ENCODE data around the gene CCDC87.

CCDC87 gene

GRCh38 chr11:66580803-66581202, 12.1 kb downstream of the CCDC87 start:
- DNase-seq (ENCODE audit: low read depth): no peak

GRCh38 chr11:66579017-66579606, 13.8 kb downstream of the CCDC87 start:
- DNase-seq (ENCODE audit: low read depth): peak; percentile 41

DNA sequence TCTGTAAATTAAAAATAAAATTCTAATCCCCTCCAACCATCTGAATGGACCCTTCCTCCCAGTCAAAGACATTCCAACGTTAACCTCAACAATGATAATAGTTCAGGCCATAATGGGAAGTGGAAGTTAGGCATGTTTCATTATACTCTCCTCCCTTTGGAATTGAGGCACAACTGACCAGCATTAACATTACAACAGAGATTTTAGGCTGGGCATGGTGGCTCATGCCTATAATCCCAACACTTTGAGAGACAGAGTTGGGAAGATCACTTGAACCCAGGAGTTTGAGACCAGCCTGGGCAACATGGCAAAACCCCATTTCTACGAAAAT, 22.0 kb downstream of the CCDC87 start:
- DNase-seq (ENCODE audit: low read depth): no peak

- no peak for DNase-seq (ENCODE audit: low read depth)
Observed at GRCh38 chr11:66570079-66570849, 22.6 kb downstream of the CCDC87 start.

- DNase-seq (ENCODE audit: low read depth): no peak
Observed at GRCh38 chr11:66569076-66569475, 23.8 kb downstream of the CCDC87 start.

GRCh38 chr11:66568124-66568916, 24.5 kb downstream of the CCDC87 start, which contains the start of gene CTSF:
Gene CTSF (minus strand): TSS chr11:66568606. CDS start chr11:66568486, 120 bp downstream.
- DNase-seq (ENCODE audit: low read depth): peak; percentile 46

DNA sequence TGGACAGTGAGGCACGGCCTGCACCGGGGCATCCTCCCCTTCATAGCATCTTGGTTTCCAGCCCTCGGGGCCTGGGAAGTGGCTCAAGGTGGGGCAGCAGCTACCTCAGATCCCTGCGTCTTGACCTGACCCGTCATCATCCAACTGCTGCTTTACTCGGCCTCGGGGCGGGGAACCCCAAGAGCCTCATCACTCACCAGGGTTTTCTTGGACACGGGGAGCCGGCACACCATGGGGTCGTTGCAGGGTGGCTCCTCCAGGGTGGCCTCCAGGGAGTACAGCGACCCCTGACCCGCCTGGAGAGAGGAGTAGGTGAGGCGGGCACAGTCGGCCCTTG, 25.1 kb downstream of the CCDC87 start:
- no peak for DNase-seq (ENCODE audit: low read depth)

DNA sequence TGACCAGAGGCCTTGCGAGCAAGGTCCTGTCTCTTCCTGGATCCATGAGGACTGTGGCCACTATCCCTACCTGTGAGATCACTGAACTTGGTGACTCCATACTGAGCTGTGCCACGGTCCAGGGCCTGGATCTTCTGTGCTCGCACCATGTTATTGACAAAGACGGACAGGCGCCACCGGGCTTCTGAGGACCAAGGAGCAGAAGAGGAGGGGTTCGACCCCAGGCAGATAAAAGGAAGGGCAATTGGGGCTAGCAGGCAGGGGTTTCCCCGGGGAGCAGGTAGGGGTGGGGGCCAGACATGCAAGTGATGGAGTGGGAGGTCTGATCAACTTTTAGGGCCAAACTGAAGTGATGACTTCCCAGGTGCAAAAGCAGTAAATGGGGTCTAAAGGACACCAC, 26.6 kb downstream of the CCDC87 start:
- no peak for DNase-seq (ENCODE audit: low read depth)

DNA sequence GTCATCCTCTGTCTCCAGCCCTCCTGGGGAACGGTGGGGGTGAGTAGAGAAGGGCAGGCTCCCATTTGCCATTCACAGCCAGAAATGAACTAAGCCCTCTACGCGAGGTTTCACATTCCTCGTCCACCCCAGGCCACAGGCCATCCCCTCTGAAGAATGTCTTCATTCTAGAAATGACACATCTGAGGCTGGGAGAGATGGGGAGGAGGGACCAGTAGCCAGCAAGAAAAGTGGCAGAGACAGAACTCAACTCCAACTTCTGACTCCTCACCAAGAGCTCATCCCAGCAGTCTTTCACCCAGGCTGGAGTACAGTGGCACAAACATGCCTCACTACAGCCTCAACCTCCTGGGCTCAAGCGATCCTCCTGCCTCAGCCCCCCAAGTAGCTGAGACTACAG, 27.9 kb downstream of the CCDC87 start:
- DNase-seq (ENCODE audit: low read depth): no peak

DNA sequence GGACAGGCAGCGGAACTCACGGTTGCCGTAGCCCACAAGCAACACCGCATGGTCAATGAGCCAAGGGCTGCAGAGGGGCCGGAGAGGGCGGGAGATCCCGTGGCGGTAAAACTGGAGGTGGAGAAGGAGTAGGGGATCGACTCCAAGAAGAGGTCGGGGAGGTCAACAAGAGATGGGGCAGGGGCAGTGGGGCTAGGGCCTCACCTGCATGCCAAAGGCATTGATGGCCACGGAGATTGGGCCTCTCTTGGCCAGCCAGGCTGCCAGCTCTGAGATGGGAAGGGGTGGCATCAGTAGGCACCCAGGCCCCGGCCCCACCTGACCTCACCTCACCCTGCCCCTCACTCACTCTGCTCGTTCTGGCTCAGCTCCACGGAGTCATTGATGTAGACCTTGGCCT, 28.3 kb downstream of the CCDC87 start:
- DNase-seq (ENCODE audit: low read depth): no peak

DNA sequence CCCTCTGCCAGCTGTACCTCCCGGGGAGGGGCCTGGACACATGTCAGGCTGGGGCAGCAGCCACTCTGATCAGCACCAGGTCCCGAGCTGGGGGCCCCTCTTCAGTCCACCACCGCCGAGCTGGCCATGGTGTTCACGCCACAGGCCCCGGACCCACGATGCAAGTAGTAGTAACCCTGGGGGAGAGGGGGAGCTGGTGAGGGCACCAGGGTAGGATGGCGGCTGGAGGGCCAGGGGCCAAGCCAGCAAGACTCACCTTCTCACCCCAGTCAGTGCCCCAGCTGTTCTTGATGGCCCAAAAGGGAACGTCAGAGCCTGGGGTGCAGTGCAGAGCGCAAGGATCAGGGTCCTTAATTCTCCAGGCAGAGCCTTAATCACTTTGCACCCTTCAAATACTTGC, 29.0 kb downstream of the CCDC87 start:
- no peak for DNase-seq (ENCODE audit: low read depth)

DNA sequence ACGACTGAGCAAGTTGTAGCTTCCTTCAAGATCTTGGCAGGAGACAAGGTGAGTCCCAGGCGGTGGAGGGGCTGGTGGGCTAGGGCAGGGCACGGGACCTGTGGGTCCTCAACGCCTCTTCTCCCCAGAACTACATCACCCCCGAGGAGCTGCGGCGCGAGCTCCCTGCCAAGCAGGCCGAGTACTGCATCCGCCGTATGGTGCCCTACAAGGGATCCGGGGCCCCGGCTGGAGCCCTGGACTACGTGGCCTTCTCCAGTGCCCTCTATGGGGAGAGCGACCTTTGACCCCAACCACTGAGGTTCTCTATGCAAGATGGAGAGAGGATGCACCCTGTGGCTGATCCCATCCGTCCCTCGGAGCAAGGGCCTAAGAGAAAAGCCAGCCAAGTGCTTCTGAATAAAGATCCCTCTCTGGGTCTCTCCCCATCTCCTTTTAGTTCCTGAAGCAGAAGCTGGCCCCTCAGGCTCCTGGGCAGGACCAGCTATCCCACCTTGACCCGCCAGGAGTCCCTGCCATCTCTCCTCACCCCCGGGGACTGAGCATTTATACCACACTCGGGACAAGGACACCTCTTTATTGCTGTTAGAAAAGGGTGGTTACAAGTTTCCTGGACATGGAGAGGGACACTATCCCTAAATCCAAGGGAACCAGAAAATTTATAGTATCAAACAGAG, 29.8 kb downstream of the CCDC87 start:
- DNase-seq (ENCODE audit: low read depth): no peak

- DNase-seq (ENCODE audit: low read depth): no peak
Observed at GRCh38 chr11:66562275-66562674, 30.6 kb downstream of the CCDC87 start.

GRCh38 chr11:66561975-66562248, 31.0 kb downstream of the CCDC87 start:
- no peak for DNase-seq (ENCODE audit: low read depth)

GRCh38 chr11:66561178-66561974, 31.5 kb downstream of the CCDC87 start:
- no peak for DNase-seq (ENCODE audit: low read depth)

GRCh38 chr11:66559866-66560676, 32.8 kb downstream of the CCDC87 start:
- DNase-seq (ENCODE audit: low read depth): no peak

- DNase-seq (ENCODE audit: low read depth): no peak
Observed at GRCh38 chr11:66559142-66559865, 33.6 kb downstream of the CCDC87 start.

GRCh38 chr11:66557733-66558326, 35.0 kb downstream of the CCDC87 start:
- DNase-seq (ENCODE audit: low read depth): no peak

GRCh38 chr11:66556086-66556485, 36.8 kb downstream of the CCDC87 start:
- DNase-seq (ENCODE audit: low read depth): no peak

DNA sequence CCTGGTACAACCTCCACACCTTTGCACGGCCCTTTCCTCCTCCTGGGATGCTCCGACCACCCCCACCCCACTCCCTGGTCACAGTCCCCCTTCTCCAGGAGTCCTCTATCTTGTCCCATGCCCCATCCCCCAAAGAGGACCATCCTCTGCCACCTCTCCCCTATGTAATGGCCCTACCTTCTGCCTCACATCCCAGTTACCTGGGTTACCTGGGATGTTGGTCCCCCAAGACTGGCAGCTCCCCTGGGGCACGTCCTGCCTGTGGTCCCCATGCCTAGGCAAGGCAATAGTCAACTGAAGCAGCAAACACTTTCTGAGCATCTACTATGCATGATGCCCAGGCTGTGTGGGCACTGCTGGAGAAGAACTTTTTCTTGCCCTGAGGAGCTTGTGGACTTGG, 37.4 kb downstream of the CCDC87 start:
- no peak for DNase-seq (ENCODE audit: low read depth)

All from T-helper 22 cell (primary cell).